Endothelial cell of umbilical vein (primary cell): ENCODE results near the gene PCBP4. TPM values are rescaled to one million over a fixed set of nuclear protein-coding genes. Genes with fewer than 3 reads are reported as not detected.

Source experiments
- BruUV-seq: library from RNA; stranded (reverse); fragments of 400-500 nt; replicated peaks from 2 replicates; lab custom pipeline; 2021; lab: Mats Ljungman, UMichigan
- CTCF ChIA-PET: fragments of 300-600, 350-600 bp; sonication (Branson Sonifier 250); formaldehyde crosslinking; loops from one replicate; lab custom pipeline; 2021; ENCODE audit warnings: antibody characterized with exemption, inconsistent platforms; lab: Charles Lee
- POLR2A ChIA-PET: fragments of 300-600, 350-600 bp; sonication (Branson Sonifier 250); formaldehyde crosslinking; loops from one replicate; lab custom pipeline; 2021; ENCODE audit warnings: antibody characterized with exemption, inconsistent platforms; lab: Charles Lee
- DNase-seq: peaks from one replicate; pipeline ENCODE4 v3.0.0-alpha.2; 2011; ENCODE audit warnings: low read depth, low spot score
- FAIRE-seq: peaks from 2 replicates; lab custom pipeline; 2011; peaks lifted over from hg19 to GRCh38; lab: Jason Lieb, UNC
- H2AFZ ChIP-seq: 2 replicates; pipeline ENCODE4 v1.6.0; 2012; ENCODE audit warnings: low read depth, low read length, control low read depth, inconsistent platforms
- H3K27ac ChIP-seq: 2 replicates; pipeline ENCODE4 v1.5.1; 2011; ENCODE audit warnings: low read depth, mild to moderate bottlenecking, control low read depth, low read length, moderate library complexity; ENCODE audit not compliant: insufficient read depth
- H3K27me3 ChIP-seq, 2 experiments: 2 replicates each; pipeline versions ENCODE4 v1.6.0 to v1.6.1; 2011; ENCODE audit warnings: low read length in 2 of 2, mixed read lengths in 1 of 2; ENCODE audit not compliant: control insufficient read depth in 2 of 2, insufficient read depth in 2 of 2
- H3K36me3 ChIP-seq, 2 experiments: 2 replicates in 1 of 2; 3 replicates in 1 of 2; pipeline ENCODE4 v1.5.1; 2011; ENCODE audit warnings: low read length in 2 of 2, mild to moderate bottlenecking in 1 of 2, moderate library complexity in 1 of 2; ENCODE audit not compliant: control insufficient read depth in 2 of 2, insufficient read depth in 2 of 2; ENCODE audit errors: extremely low read depth in 1 of 2
- H3K4me1 ChIP-seq: 3 replicates; pipeline ENCODE4 v1.5.1; 2011; ENCODE audit warnings: mild to moderate bottlenecking, low read length; ENCODE audit not compliant: control insufficient read depth, insufficient read depth; ENCODE audit errors: extremely low read depth
- H3K4me2 ChIP-seq: 2 replicates; pipeline ENCODE4 v1.6.1; 2011; ENCODE audit warnings: low read length, control low read depth, mixed read lengths; ENCODE audit not compliant: insufficient read depth
- H3K4me3 ChIP-seq, 3 experiments: fragments of 200-600 bp in 1 of 3; sonication (generic), shearing (Covaris generic) in 1 of 3; replicated peaks in 1 of 3; 2 replicates each; pipeline ENCODE4 v1.5.1; 2011 to 2016; ENCODE audit warnings: control low read depth in 3 of 3, low read length in 3 of 3, mild to moderate bottlenecking in 2 of 3, inconsistent platforms in 1 of 3, low read depth in 1 of 3, moderate library complexity in 1 of 3; ENCODE audit not compliant: insufficient read depth in 1 of 3
- H3K79me2 ChIP-seq: 2 replicates; pipeline ENCODE4 v1.6.0; 2012; ENCODE audit warnings: low read length, inconsistent platforms; ENCODE audit not compliant: control insufficient read depth, insufficient read depth
- H3K9ac ChIP-seq: replicated peaks from 2 replicates; pipeline ENCODE3; 2011; ENCODE audit warnings: low read length, control low read depth; ENCODE audit not compliant: insufficient read depth; ENCODE audit errors: extremely low read depth
- H3K9me1 ChIP-seq: replicated peaks from 3 replicates; pipeline ENCODE4 v1.6.0; 2011; ENCODE audit warnings: mild to moderate bottlenecking, low read length; ENCODE audit not compliant: control insufficient read depth, insufficient read depth; ENCODE audit errors: extremely low read depth
- H3K9me3 ChIP-seq: replicated peaks from 2 replicates; pipeline ENCODE4 v1.5.1; 2012; ENCODE audit warnings: low read length, inconsistent platforms; ENCODE audit not compliant: control insufficient read depth, insufficient read depth
- H4K20me1 ChIP-seq: replicated peaks from 2 replicates; pipeline ENCODE3; 2011; ENCODE audit warnings: mild to moderate bottlenecking, low read length; ENCODE audit not compliant: control insufficient read depth, insufficient read depth; ENCODE audit errors: extremely low read depth
- EZH2 ChIP-seq: IDR thresholded peaks from 2 replicates; pipeline ENCODE4 v1.6.1; 2012; ENCODE audit warnings: borderline replicate concordance, low read depth, mild to moderate bottlenecking, moderate library complexity, low read length, inconsistent platforms; ENCODE audit not compliant: severe bottlenecking
- FOS ChIP-seq: IDR thresholded peaks from 2 replicates; pipeline ENCODE4 v1.6.1; 2011; ENCODE audit warnings: mild to moderate bottlenecking, low read length, moderate library complexity, borderline replicate concordance; ENCODE audit not compliant: insufficient read depth
- GATA2 ChIP-seq: IDR thresholded peaks from 2 replicates; pipeline ENCODE4 v1.7.0; 2011; ENCODE audit warnings: low read depth, mild to moderate bottlenecking, moderate library complexity, mixed read lengths, low read length; ENCODE audit not compliant: insufficient read length, insufficient read depth
- JUN ChIP-seq: IDR thresholded peaks from 2 replicates; pipeline ENCODE4 v1.6.1; 2011; ENCODE audit warnings: borderline replicate concordance, low read depth; ENCODE audit not compliant: insufficient read length, insufficient read depth
- MYC ChIP-seq: IDR thresholded peaks from one replicate; pipeline ENCODE4 v1.6.1; 2011; ENCODE audit warnings: mild to moderate bottlenecking, low read depth, low read length
- POLR2A ChIP-seq: IDR thresholded peaks from 2 replicates; pipeline ENCODE4 v1.6.1; 2012; ENCODE audit warnings: low read depth, mild to moderate bottlenecking, control low read depth, low read length
- POLR2AphosphoS5 ChIP-seq: IDR thresholded peaks from 2 replicates; pipeline ENCODE4 v1.6.1; 2012; ENCODE audit warnings: low read depth, mild to moderate bottlenecking, control low read depth, low read length, moderate library complexity; ENCODE audit not compliant: insufficient read depth
- dilution Hi-C: fragments of 300-500 bp; cut with MboI; formaldehyde crosslinking; loops from one replicate; pipeline ENCODE4 v1.15.0; 2019; ENCODE audit warnings: low sequenced_read_pairs; ENCODE audit not compliant: extremely low pct_ligation_motif_present
- intact Hi-C: fragments of 100-400 bp; cut with micrococcal nuclease; formaldehyde crosslinking; loops from one replicate; pipeline ENCODE4 v1.10.0; 2022
- polyA plus RNA-seq, 4 experiments: library from polyadenylated mRNA; depleted of rRNA in 3 of 4; stranded (reverse) in 3 of 4; unstranded in 1 of 4; fragments of >200 nt; gene quantifications; 2 replicates each; pipeline versions ENCODE4 v1.2.1 to v1.2.3, GENCODE V29; 2011 to 2012; ENCODE audit warnings: missing spikeins in 1 of 4
- total RNA-seq: library from RNA; stranded (reverse); gene quantifications from 2 replicates; pipeline ENCODE4 v1.2.3, GENCODE V29; 2021
- TF ChIP-seq, protein P1 (sequence below), 2 donors: IDR thresholded peaks; 1 replicate in 1 of 2; 2 replicates in 1 of 2; pipeline ENCODE4 v1.5.1; 2011; ENCODE audit warnings: low read length in 2 of 2, mild to moderate bottlenecking in 2 of 2, moderate library complexity in 2 of 2, control low read depth in 1 of 2, inconsistent platforms in 1 of 2, low read depth in 1 of 2; ENCODE audit not compliant: insufficient read depth in 1 of 2; ENCODE audit errors: extremely low read depth in 1 of 2
- TF ChIP-seq, protein P2 (sequence below): IDR thresholded peaks from 2 replicates; pipeline ENCODE4 v1.6.1; 2011; ENCODE audit not compliant: insufficient read depth, insufficient read length

Gene PCBP4
- total and polyA plus RNA-seq, 2 donors (not counting 3 experiments of a cell fraction or from before 2014, with no cell fraction given), result 46.5 to 63.1 TPM

DNA sequence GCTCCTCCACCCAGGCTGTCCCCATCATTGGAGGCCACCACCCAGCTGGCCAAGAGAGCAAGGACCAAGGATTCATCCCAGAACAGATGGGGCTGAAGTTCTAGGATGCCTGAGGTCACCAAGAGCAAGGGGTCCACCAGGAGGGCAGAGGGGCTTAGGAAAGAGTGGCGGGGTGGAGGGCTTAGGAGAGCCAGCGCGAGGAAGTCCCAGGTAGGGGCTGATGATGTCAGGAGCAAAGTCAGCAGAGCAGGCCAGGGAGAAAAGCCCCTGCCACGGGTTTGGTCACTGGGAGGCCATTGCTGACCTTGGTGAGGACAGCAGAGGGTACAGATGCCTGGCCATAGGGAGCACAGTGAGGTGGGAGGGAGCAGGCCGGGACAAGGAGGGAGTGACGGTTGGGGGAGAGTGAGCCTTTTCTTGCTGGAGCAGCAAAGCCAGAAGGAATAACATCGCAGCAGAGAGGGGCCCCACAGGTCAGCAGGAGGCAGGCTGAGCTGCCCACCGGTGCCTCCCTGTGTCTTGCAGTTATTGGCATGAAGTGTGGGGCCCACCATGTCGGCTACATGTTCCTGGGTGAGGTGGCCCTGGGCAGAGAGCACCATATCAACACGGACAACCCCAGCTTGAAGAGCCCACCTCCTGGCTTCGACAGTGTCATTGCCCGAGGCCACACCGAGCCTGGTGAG, 19.9 kb downstream of the PCBP4 start:
- Histone ChIP-seq H2AFZ (no peak overlapping the region), H3K27me3 (no peaks in the 10 kb centered on the region), H3K9me3 (no peaks in the 10 kb centered on the region), H3K27ac (no peak overlapping the region), H3K4me2 (no peak overlapping the region), H3K9ac (no peak overlapping the region), H3K36me3 (no peaks in the 10 kb centered on the region), H3K4me3 (no peak overlapping the region), H3K9me1 (no peaks in the 10 kb centered on the region), H3K4me1 (peaks cover 9% of the 10 kb centered on the region), H4K20me1 (no peaks in the 10 kb centered on the region), H3K79me2 (no peaks in the 10 kb centered on the region)
- dilution Hi-C loops, result no loop called here
- intact Hi-C loops, result loop anchor here (10.0 kb wide), 1 partner anchor 563 kb away; the partner anchor contains the start of gene MANF
- DNase-seq (no peak), FAIRE-seq (no peak)
- CTCF ChIA-PET, result interaction anchor here (1.1 kb wide), 1 partner anchor 36 kb away, joined by 3 read pairs; the partner anchor contains the start of gene ACY1
- POLR2A ChIA-PET, result no interaction called here
- no TSS peak for BruUV-seq
- TF ChIP-seq POLR2A, result no peak
- TF ChIP-seq EZH2, result no peak
- TF ChIP-seq, protein P1, sequence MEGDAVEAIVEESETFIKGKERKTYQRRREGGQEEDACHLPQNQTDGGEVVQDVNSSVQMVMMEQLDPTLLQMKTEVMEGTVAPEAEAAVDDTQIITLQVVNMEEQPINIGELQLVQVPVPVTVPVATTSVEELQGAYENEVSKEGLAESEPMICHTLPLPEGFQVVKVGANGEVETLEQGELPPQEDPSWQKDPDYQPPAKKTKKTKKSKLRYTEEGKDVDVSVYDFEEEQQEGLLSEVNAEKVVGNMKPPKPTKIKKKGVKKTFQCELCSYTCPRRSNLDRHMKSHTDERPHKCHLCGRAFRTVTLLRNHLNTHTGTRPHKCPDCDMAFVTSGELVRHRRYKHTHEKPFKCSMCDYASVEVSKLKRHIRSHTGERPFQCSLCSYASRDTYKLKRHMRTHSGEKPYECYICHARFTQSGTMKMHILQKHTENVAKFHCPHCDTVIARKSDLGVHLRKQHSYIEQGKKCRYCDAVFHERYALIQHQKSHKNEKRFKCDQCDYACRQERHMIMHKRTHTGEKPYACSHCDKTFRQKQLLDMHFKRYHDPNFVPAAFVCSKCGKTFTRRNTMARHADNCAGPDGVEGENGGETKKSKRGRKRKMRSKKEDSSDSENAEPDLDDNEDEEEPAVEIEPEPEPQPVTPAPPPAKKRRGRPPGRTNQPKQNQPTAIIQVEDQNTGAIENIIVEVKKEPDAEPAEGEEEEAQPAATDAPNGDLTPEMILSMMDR (IDR thresholded peaks at IDR 0.05; ENCODE audit: extremely low read depth in 1 of 2, insufficient read depth in 1 of 2, low read depth in 1 of 2, low read length in 2 of 2), result no peak
- TF ChIP-seq GATA2, result no peak
- TF ChIP-seq MYC, result no peak
- no peak for TF ChIP-seq POLR2AphosphoS5
- TF ChIP-seq, protein P2, sequence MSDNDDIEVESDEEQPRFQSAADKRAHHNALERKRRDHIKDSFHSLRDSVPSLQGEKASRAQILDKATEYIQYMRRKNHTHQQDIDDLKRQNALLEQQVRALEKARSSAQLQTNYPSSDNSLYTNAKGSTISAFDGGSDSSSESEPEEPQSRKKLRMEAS, result no peak
- no peak for TF ChIP-seq FOS
- no peak for TF ChIP-seq JUN
